AG04449 (cell line): ENCODE results near the gene SULT4A1.

Source experiments
- CTCF ChIA-PET: fragments of 350-600 bp; formaldehyde crosslinking; extraction: SDS; loops from one replicate; lab custom pipeline; 2021; ENCODE audit warnings: antibody characterized with exemption; lab: Yijun Ruan, JAX
- POLR2A ChIA-PET: fragments of 400-600, 350-600 bp; formaldehyde crosslinking; extraction: SDS; loops from one replicate; lab custom pipeline; 2020; ENCODE audit warnings: antibody characterized with exemption, inconsistent platforms; lab: Yijun Ruan, JAX
- DNase-seq: peaks from one replicate; pipeline ENCODE4 v3.0.0-alpha.2; 2010; ENCODE audit warnings: low read depth, low spot score
- H3K4me3 ChIP-seq: 2 replicates; pipeline ENCODE4 v1.5.1; 2011; ENCODE audit warnings: low read depth, mild to moderate bottlenecking, control low read depth, low read length
- TF ChIP-seq, protein P1 (sequence below): IDR thresholded peaks from one replicate; pipeline ENCODE4 v1.5.1; 2011; ENCODE audit warnings: mild to moderate bottlenecking, moderate library complexity, low read length, control low read depth, inconsistent platforms; ENCODE audit not compliant: insufficient read depth; ENCODE audit errors: missing control alignments

SULT4A1 gene

DNA sequence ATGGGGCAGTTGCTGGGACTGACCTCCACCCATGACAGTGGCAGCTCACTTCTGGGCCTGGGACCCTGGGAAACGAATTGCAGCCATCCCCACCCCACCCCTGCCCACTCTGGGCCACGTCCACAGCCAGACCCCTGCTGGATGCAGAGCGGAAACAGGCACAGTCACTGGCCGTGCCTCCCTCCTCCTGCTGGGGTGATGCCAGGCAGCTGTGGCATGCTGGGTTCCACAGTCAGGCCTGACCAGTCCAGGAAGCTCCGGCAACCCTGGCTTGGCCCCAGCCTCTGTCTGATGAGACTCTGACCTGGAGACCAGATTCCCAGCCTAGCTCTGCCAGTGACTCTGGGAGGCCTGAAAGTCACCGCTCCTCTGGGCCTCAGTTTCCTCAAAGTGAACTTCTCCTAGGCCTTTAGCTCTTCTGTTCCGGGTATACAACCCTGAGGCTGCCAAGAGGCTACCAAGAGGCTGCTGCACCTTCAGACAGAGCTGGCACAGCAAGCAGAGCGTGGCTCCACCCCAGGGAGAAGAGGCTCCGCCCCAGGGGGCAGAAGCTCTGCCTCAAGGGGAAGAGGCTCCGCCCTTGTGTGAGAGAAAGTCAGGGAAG, 8.9 kb downstream of the SULT4A1 start:
- no peak for DNase-seq
- TF ChIP-seq, protein P1, sequence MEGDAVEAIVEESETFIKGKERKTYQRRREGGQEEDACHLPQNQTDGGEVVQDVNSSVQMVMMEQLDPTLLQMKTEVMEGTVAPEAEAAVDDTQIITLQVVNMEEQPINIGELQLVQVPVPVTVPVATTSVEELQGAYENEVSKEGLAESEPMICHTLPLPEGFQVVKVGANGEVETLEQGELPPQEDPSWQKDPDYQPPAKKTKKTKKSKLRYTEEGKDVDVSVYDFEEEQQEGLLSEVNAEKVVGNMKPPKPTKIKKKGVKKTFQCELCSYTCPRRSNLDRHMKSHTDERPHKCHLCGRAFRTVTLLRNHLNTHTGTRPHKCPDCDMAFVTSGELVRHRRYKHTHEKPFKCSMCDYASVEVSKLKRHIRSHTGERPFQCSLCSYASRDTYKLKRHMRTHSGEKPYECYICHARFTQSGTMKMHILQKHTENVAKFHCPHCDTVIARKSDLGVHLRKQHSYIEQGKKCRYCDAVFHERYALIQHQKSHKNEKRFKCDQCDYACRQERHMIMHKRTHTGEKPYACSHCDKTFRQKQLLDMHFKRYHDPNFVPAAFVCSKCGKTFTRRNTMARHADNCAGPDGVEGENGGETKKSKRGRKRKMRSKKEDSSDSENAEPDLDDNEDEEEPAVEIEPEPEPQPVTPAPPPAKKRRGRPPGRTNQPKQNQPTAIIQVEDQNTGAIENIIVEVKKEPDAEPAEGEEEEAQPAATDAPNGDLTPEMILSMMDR, result no peak
- ChIA-PET POLR2A (no interaction called here), CTCF (no interaction called here)
- H3K4me3 ChIP-seq, result no peak overlapping the region

DNA sequence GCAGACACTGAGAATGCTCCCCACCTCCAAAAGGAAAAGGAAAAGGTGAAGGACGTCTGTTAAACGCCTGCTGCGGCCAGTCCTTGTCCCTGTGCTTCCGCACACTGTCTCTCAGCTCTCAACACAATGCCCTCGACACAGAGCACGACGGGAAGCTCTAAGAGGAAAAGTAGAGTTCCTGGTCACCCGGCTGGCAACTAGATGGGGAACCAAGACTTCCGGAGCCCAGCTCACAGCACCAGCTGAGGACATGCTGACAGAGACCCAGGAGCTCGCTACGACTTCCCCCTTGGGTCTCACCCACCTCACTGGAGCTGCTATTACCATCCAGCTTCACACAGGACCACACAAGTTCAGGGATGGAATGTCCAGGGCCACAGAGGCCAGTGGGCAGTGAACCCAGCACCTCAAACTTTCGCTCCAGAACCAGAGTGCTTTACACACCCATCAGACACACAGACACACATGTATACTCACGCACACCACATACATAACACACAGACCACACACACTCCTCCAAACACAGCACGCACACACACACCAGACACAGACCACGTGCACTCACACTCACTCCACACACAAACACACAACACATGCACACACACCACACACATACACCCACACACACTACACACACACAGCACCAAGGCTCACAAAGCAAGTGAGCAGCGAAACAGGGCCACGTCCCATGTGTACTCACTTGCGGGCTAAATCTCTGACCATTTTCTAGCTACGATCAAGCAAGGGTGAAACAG, 9.6 kb downstream of the SULT4A1 start:
- POLR2A ChIA-PET, result no interaction called here
- DNase-seq, result no peak
- no peak overlapping the region for H3K4me3 ChIP-seq
- TF ChIP-seq, protein P1, result no peak
- CTCF ChIA-PET, result no interaction called here

DNA sequence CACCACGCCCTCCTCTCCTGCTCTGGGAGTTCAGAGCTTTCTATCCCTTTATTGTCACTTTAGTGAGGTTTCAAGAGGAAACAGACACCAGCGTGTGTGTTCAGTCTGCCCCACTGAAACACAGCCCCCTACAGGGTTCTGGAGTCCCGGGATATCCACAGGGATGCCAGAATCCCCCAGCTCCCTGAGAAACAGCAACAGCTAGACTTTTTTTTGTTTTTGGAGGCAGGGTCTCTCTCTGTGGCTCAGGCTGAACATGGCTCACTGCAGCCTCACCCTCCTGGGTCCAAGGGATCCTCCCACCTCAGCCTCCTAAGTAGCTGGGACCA, 10.4 kb downstream of the SULT4A1 start:
- DNase-seq, result no peak
- ChIA-PET POLR2A (no interaction called here), CTCF (no interaction called here)
- no peak overlapping the region for H3K4me3 ChIP-seq
- TF ChIP-seq, protein P1, result no peak

DNA sequence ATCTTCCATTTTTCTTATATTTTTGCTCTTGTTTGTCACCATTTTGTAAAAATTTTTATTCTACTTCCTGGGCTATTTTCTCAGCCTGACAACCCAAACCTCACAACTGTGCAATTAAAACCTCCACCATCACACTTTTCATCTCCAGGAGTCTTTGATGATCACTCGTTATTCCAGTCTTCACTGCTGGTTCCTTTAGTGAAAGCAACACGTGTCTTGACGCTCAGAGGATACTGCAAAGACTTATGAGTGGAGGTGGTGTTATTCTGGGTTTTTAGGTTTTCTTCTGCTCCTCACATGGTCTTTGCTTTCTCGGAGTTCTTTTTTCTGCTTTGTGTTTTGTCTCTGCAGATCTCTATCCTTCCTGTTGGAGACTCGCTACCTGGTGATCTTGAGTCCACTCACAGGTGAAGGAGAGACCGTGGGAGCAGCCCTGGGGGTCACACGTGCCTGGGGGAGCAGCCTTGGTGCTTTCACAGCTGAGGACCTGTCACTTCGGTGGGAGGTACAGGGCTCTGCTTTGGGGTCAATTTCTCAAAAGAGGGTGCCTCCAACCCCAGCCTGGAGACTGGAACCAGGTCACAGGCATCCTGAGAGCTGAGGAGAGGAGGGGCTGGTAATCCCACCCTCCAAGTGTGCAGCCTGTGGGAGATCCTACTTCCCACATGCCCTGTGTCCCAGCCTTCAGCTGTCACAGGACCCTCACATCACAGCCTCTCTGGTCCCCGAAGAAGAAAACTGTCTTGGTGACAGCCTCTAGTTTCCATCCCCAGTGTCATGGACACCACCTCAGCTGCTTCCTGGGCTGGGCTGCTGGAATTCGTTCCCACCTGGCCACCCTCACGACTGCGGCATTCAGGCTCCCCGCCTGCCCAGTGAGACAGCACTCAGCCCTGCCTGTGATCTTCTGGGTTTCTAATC, 11.0 kb downstream of the SULT4A1 start:
- TF ChIP-seq, protein P1, result no peak
- H3K4me3 ChIP-seq, result no peak overlapping the region
- POLR2A ChIA-PET, result no interaction called here
- CTCF ChIA-PET, result no interaction called here
- DNase-seq, result no peak

DNA sequence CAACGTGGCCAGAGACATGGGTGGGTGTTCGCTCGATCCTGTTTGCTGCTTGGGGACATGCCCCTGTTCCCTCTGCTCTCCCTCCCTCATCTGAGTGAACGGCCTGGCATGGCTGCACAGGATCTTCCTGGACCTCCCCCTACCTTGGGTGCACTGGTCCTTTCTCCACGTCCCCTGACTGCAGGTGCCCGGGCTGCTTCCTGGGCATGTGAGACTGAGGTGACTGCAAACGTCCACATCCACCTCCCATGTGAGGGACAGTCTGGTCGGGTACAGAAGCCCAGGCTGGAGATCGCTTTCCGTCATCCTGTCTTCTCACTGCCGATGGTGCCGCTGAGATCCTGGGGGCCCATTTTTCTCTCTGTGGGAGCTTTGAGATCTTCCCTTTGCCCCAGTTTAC, 11.8 kb downstream of the SULT4A1 start:
- CTCF ChIA-PET, result interaction anchor here (1.4 kb wide), 1 partner anchor 34 kb away, joined by 5 read pairs; no protein-coding TSS in a partner anchor
- POLR2A ChIA-PET, result no interaction called here
- DNase-seq, result no peak
- TF ChIP-seq, protein P1, result no peak
- no peak overlapping the region for H3K4me3 ChIP-seq

DNA sequence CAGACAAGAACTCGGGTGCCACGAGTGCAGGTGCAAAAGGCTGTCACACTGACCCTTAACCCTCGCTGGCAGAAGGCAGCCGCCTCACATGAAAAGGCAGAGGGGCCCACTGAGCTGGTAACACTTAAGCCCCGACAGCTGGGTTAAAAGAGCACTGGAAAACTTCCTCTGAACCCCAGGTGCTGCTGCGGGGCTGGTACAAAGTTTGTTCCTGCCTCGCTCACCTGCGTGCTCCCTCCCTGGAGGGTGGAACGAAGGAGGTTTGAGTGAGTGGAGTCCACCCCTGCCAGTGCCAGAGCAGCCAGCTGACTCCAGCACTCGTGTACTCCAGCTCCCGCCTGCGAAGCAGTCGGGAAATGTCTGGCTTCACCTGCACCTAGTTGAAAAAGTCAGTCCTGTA, 12.6 kb downstream of the SULT4A1 start:
- ChIA-PET POLR2A (no interaction called here), CTCF (interaction anchor here (0.6 to 1.4 kb wide), 4 partner anchors 10 to 631 kb away, joined by 3 to 5 read pairs (median 3); no protein-coding TSS in a partner anchor)
- TF ChIP-seq, protein P1, result no peak
- no peak overlapping the region for H3K4me3 ChIP-seq
- no peak for DNase-seq
